Calu3 (cell line): ENCODE data around the gene CAMKMT. TPM values are rescaled to one million over a fixed set of nuclear protein-coding genes. Genes with fewer than 3 reads are reported as not detected.

ENCODE experiments used
- BruUV-seq: library from RNA; stranded (reverse); fragments of 400-500 nt; replicated peaks from 2 replicates; lab custom pipeline; 2021; lab: Mats Ljungman, UMichigan
- CTCF ChIA-PET: fragments of 300-600 bp; sonication (Branson Sonifier 250); formaldehyde crosslinking; loops from one replicate; lab custom pipeline; 2022; ENCODE audit warnings: antibody characterized with exemption; lab: Charles Lee
- DNase-seq: peaks from one replicate; pipeline ENCODE4 v3.0.0; 2022
- H3K27ac Mint-ChIP-seq: one replicate; pipeline ENCODE4 v1.8.0; 2022; ENCODE audit warnings: mixed read lengths; ENCODE audit not compliant: unreplicated experiment
- H3K27me3 Mint-ChIP-seq: one replicate; pipeline ENCODE4 v1.8.0; 2022; ENCODE audit warnings: mixed read lengths; ENCODE audit not compliant: unreplicated experiment
- H3K36me3 Mint-ChIP-seq: one replicate; pipeline ENCODE4 v1.8.0; 2022; ENCODE audit warnings: mild to moderate bottlenecking, moderate library complexity, mixed read lengths; ENCODE audit not compliant: insufficient read depth, unreplicated experiment
- H3K4me1 Mint-ChIP-seq: one replicate; pipeline ENCODE4 v1.8.0; 2022; ENCODE audit warnings: mild to moderate bottlenecking, low read depth, mixed read lengths; ENCODE audit not compliant: unreplicated experiment
- H3K4me3 Mint-ChIP-seq: one replicate; pipeline ENCODE4 v1.8.0; 2022; ENCODE audit warnings: mild to moderate bottlenecking, low read depth, moderate library complexity, mixed read lengths; ENCODE audit not compliant: unreplicated experiment
- H3K9me3 Mint-ChIP-seq: one replicate; pipeline ENCODE4 v1.8.0; 2022; ENCODE audit warnings: low read depth, mixed read lengths; ENCODE audit not compliant: unreplicated experiment
- intact Hi-C: fragments of 100-400 bp; cut with micrococcal nuclease; formaldehyde crosslinking; loops from one replicate; pipeline ENCODE4 v1.10.0; 2022; ENCODE audit not compliant: unreplicated experiment
- total RNA-seq: library from RNA; stranded (reverse); gene quantifications from 2 replicates; pipeline ENCODE4 v1.2.3, GENCODE V29; 2022
- TF ChIP-seq, protein P1 (sequence below): fragments of 200-600 bp; IDR thresholded peaks from one replicate; pipeline ENCODE4 v1.8.0; 2022; ENCODE audit warnings: antibody characterized with exemption; ENCODE audit not compliant: unreplicated experiment

The CAMKMT gene
- total RNA-seq, 1 experiment from 2014 or later: 20.6 TPM

DNA sequence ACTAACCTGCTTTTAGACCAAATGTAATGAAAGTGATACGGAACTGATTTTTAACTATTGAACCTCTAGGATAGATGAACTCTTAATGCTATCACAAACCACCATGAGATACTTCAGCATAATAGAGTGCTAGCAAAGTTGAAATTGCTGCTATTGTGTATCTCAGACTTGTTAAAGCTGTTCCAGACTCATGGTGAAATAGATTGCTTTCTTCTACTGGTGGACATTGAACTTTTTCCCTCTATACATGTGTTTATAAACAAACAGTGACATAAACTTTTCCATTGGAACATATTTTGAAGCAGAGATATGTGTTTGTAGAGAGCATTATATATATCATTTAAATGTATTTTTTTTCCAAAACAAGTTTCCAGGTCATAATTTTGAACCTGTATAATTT lies 157.3 kb downstream of the CAMKMT start:
- Mint-ChIP-seq H3K4me1 (peaks cover 14% of the 10 kb centered on the region), H3K9me3 (peaks cover 8% of the 10 kb centered on the region), H3K4me3 (no peak overlapping the region), H3K27me3 (no peaks in the 10 kb centered on the region), H3K27ac (no peak overlapping the region), H3K36me3 (no peaks in the 10 kb centered on the region)
- CTCF ChIA-PET: no interaction called here
- no peak for DNase-seq
- TF ChIP-seq, protein P1, sequence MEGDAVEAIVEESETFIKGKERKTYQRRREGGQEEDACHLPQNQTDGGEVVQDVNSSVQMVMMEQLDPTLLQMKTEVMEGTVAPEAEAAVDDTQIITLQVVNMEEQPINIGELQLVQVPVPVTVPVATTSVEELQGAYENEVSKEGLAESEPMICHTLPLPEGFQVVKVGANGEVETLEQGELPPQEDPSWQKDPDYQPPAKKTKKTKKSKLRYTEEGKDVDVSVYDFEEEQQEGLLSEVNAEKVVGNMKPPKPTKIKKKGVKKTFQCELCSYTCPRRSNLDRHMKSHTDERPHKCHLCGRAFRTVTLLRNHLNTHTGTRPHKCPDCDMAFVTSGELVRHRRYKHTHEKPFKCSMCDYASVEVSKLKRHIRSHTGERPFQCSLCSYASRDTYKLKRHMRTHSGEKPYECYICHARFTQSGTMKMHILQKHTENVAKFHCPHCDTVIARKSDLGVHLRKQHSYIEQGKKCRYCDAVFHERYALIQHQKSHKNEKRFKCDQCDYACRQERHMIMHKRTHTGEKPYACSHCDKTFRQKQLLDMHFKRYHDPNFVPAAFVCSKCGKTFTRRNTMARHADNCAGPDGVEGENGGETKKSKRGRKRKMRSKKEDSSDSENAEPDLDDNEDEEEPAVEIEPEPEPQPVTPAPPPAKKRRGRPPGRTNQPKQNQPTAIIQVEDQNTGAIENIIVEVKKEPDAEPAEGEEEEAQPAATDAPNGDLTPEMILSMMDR: no peak
- intact Hi-C loops: no loop called here
- no TSS peak for BruUV-seq

DNA sequence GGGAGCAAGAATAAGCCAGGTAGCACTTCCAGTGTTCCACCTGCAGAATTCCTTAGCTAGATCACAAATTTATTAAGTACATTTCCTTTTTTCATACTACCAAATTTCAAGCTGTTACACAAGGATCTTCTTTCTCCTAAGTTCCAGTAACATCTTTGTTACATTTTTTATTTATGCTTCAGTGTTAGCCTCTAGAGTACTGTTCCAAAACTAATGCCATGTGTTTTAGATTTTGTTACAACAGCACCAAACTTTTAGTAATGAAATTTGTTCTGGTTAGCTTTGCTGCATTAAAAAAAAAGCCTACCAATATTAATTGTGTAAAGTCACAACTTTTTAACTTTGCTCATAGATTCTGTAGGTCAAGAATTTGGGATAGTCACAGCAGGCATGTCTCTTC lies 161.1 kb downstream of the CAMKMT start:
- H3K9me3 Mint-ChIP-seq: peaks cover 8% of the 10 kb centered on the region
- H3K27ac Mint-ChIP-seq: no peak overlapping the region
- BruUV-seq: no TSS peak
- DNase-seq: no peak
- intact Hi-C loops: no loop called here
- CTCF ChIA-PET: no interaction called here
- H3K4me3 Mint-ChIP-seq: no peak overlapping the region
- H3K4me1 Mint-ChIP-seq: peaks cover 9% of the 10 kb centered on the region
- H3K27me3 Mint-ChIP-seq: no peaks in the 10 kb centered on the region
- no peaks in the 10 kb centered on the region for H3K36me3 Mint-ChIP-seq
- TF ChIP-seq, protein P1: no peak

DNA sequence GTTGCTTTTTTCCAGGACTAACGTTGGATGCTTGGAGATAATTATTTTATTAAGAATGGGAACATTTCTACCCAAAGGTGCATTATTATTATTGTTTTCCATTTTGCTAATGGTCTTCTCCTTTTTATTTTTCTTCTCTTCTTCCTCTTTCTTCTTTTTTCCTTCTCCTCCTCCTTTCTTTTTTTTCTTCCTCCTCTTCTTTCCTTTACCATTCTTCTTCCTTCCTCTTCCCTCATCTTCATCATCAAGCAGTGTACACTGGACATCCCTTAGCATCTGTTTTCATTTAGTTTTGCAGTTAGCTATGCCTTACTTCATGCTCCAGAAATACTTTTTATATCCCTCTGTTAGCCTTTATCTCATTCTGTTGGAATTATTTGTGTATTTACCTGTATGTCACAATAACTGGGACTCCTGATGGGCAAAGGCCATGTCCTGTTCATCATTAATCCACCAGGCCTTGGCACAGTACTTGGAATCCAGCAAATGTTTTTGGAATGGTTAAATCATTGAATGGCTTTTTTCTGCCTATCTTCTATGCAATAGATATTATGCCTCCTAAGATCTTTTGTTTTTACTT lies 162.7 kb downstream of the CAMKMT start:
- TF ChIP-seq, protein P1: no peak
- CTCF ChIA-PET: interaction anchor here (0.7 kb wide), 1 partner anchor 227 kb away, joined by 3 read pairs; no protein-coding TSS in a partner anchor
- intact Hi-C loops: no loop called here
- H3K27me3 Mint-ChIP-seq: no peaks in the 10 kb centered on the region
- peaks cover 16% of the 10 kb centered on the region for H3K4me1 Mint-ChIP-seq
- no TSS peak for BruUV-seq
- peaks cover 8% of the 10 kb centered on the region for H3K9me3 Mint-ChIP-seq
- no peak overlapping the region for H3K4me3 Mint-ChIP-seq
- H3K36me3 Mint-ChIP-seq: no peaks in the 10 kb centered on the region
- DNase-seq: no peak
- no peak overlapping the region for H3K27ac Mint-ChIP-seq

DNA sequence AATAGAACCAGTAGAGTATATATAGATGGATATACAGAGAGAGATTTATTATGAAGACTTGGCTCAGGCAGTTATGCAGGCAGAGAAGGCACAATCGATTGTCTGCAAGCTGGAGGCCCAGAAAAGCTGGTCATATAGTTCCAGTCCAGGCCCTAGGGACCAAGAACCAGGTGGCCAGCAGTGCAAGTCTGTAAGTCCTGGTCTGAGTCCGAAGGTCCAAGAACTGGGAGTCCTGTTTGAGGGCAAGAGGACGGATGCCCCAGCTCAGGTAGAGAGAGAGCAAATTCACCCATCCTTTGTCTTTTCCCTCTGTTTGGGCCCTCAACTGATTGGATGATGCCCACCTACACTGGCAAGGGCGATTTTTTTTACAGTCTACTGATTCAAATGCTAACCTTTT lies 164.6 kb downstream of the CAMKMT start:
- DNase-seq: no peak
- H3K4me1 Mint-ChIP-seq: peaks cover 16% of the 10 kb centered on the region
- H3K36me3 Mint-ChIP-seq: no peaks in the 10 kb centered on the region
- peaks cover 3% of the 10 kb centered on the region for H3K9me3 Mint-ChIP-seq
- intact Hi-C loops: no loop called here
- CTCF ChIA-PET: no interaction called here
- H3K27ac Mint-ChIP-seq: no peak overlapping the region
- BruUV-seq: no TSS peak
- TF ChIP-seq, protein P1: no peak
- H3K27me3 Mint-ChIP-seq: no peaks in the 10 kb centered on the region
- no peak overlapping the region for H3K4me3 Mint-ChIP-seq
